Skeletal muscle satellite cell (primary cell): ENCODE results near the gene HAGH.
"Not testable (repeated sequence)": the region's sequence is repeated elsewhere in the genome, so short reads cannot be mapped to it uniquely, and the experiment has no call there.

Experiments
- H3K27me3 ChIP-seq: 2 replicates; pipeline ENCODE4 v1.7.0; 2013; ENCODE audit warnings: low read length; ENCODE audit not compliant: control insufficient read depth, insufficient read depth
- H3K36me3 ChIP-seq: 2 replicates; pipeline ENCODE4 v1.7.0; 2013; ENCODE audit warnings: mild to moderate bottlenecking, control low read depth, low read length; ENCODE audit not compliant: insufficient read depth
- H3K4me1 ChIP-seq: 2 replicates; pipeline ENCODE4 v1.7.0; 2013; ENCODE audit warnings: low read length; ENCODE audit not compliant: control insufficient read depth, insufficient read depth
- H3K4me2 ChIP-seq: 2 replicates; pipeline ENCODE4 v1.7.0; 2013; ENCODE audit warnings: mild to moderate bottlenecking, low read length
- H3K4me3 ChIP-seq: 2 replicates; pipeline ENCODE4 v1.7.0; 2013; ENCODE audit warnings: low read length
- H3K9ac ChIP-seq: 2 replicates; pipeline ENCODE4 v1.7.0; 2013; ENCODE audit warnings: mild to moderate bottlenecking, low read depth, low read length, moderate library complexity
- H3K9me3 ChIP-seq: replicated peaks from 2 replicates; pipeline ENCODE4 v1.7.0; 2013; ENCODE audit warnings: mild to moderate bottlenecking, control low read depth, low read length

Gene HAGH

DNA sequence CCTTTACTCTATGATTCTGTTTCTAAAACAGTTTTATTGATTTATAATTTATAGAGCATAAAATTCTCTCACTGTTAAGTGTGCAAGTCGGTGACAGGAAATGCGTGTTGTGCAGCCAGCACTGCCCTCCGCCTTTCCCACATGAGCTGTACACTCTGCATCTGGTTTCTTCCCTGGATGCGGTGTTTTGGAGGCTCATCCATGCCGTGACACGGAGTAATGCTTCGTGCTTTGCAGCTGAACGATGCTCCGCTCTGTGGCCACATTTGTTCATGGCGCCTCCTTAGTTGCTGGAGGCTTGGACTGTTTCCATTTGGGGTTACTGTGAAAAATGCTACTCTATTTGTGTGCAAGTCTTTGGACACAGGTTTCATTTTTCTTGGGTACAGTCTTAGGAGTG, 25.9 kb downstream of the HAGH start:
- no peaks in the 10 kb centered on the region for H3K36me3 ChIP-seq
- no peak overlapping the region for H3K4me2 ChIP-seq
- H3K27me3 ChIP-seq: no peaks in the 10 kb centered on the region
- H3K9ac ChIP-seq: no peak overlapping the region
- H3K9me3 ChIP-seq: peaks cover 4% of the 10 kb centered on the region
- H3K4me3 ChIP-seq: no peak overlapping the region
- H3K4me1 ChIP-seq: no peaks in the 10 kb centered on the region

DNA sequence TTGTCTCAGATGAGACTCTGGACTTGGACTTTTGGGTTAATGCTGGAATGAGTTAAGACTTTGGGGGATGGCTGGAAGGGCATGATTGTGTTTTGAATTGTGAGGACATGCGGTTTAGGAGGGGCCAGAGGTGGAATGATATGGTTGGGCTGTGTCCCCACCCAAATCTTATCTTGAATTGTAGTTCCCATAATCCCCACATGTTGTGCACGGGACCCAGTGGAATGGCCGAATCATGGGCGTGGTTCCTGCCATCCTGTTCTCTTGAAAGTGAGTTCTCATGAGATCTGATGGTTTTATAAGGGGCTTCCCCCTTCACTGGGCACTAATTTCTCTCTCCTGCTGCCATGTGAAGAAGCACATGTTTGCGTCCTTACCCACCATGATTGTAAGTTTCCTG, 27.4 kb downstream of the HAGH start:
- not testable (repeated sequence) for H3K9ac ChIP-seq, H3K4me3 ChIP-seq, H3K4me2 ChIP-seq, H3K4me1 ChIP-seq, H3K9me3 ChIP-seq, H3K27me3 ChIP-seq, H3K36me3 ChIP-seq

DNA sequence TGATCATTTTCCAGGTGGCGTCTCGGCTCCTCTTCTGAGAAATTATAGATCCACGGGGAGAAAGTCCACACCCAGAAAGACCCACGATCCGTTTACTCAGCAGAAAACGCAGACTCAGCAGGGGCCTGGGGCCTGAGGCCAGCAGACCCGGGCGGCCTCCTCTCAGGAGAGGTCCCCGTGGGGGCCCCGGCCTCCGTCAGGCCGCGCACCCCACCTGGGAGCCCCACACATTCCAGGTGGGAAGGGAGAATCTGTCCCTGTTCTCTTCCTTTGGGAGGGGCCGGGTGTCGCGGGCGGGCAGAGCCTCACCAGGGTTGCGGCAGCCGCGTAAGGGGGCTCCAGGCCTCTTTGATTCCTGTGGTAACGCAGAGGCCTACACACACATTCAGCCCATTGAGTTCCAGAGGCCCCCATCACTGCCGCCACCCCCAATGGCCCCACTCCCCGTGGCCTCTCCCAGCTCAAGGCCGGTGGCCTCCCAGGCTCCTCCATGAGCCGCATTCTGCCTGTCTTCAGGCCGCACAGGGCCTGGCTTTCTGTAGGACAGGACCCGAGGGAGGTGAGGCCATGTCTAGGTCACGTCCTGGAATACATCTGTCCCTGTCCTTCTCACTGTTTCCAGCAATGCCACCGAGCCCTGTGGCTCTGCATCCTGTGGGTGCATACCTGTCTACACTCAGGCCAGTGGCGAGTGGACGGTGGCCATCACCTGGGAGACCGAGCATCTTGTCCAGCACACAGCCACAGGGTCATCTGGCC, 31.5 kb downstream of the HAGH start:
- H3K4me2 ChIP-seq: no peak overlapping the region
- H3K4me1 ChIP-seq: no peaks in the 10 kb centered on the region
- no peak overlapping the region for H3K4me3 ChIP-seq
- no peaks in the 10 kb centered on the region for H3K36me3 ChIP-seq
- H3K9ac ChIP-seq: no peak overlapping the region
- peaks cover 4% of the 10 kb centered on the region for H3K9me3 ChIP-seq
- no peaks in the 10 kb centered on the region for H3K27me3 ChIP-seq

DNA sequence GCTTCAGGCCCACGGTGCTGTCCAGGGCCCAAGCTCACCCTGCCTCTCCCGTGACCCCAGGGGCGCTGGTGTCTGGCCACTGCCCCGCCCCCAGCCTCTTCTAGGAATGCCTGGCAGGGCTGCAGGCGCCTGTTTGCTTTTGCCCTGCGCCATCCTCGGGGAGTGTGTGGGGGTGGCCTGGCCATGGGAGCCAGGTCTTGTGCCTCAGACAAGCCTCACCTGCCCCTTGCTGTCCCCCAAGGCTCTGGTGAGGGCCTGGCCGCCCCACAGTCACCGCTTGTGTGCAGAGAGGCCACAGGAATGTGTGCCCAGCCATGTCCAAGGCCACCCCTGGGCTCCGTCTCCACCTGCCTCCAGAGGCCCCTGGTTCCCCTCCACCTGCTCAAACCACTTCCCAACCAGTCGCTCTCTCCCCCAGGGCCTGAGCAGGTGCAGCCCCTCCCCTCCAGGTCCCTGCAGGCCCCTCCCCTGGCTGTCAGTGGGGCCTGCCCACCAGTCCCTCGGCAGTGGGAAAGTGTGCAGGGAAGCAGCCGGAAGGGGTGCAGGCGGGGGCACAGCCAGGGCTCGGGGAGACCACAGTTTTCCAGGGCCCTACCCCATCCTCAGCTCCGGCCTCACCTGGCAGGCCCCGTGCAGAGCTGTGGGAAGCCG, 32.3 kb downstream of the HAGH start:
- H3K27me3 ChIP-seq: no peaks in the 10 kb centered on the region
- H3K36me3 ChIP-seq: no peaks in the 10 kb centered on the region
- no peaks in the 10 kb centered on the region for H3K4me1 ChIP-seq
- no peak overlapping the region for H3K4me3 ChIP-seq
- H3K4me2 ChIP-seq: no peak overlapping the region
- H3K9me3 ChIP-seq: peaks cover 4% of the 10 kb centered on the region
- no peak overlapping the region for H3K9ac ChIP-seq

DNA sequence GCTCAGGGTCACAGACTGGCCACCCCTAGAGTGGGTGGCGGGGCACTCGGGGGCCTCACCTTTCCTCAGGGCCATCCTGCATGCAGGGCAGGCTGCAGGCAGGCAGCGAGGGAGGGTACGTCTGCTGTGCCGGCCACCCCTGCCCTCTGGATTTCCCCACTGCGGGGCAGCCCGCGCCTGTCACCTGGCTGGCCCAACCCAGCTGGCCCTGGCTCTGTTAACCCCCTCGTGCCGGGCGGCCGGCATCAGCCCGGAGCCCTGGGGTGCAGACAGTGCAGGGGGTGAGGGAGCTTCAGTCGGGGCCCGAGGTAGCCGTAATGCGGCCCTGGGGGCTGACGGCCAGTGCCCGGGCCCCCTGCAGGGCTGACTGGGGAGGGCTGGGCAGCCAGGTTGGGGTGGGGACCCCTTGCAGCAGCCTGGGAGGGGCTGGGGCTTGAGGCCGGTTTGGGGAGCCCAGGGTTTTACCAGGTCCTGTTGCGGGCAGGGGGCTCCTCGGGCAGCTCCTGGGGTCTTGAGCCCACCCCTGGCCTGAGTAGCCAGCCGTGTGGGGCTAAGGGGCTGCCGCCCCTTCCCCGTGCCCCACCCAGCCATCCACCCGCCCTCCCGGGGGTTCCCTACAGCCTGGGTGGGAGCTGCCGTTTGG, 32.9 kb downstream of the HAGH start, which contains the start of gene IGFALS:
TSS of gene IGFALS (minus strand) at position 128 of the 643 bp plus-strand sequence. CDS start at position 75, 53 bp downstream.
- H3K36me3 ChIP-seq: peaks cover 6% of the 10 kb centered on the region
- H3K27me3 ChIP-seq: no peaks in the 10 kb centered on the region
- no peak within 1 kb of the TSS for H3K9ac ChIP-seq
- H3K9me3 ChIP-seq: peaks cover 4% of the 10 kb centered on the region
- H3K4me1 ChIP-seq: no peaks in the 10 kb centered on the region
- H3K4me3 ChIP-seq: no peak within 1 kb of the TSS
- H3K4me2 ChIP-seq: no peak within 1 kb of the TSS

DNA sequence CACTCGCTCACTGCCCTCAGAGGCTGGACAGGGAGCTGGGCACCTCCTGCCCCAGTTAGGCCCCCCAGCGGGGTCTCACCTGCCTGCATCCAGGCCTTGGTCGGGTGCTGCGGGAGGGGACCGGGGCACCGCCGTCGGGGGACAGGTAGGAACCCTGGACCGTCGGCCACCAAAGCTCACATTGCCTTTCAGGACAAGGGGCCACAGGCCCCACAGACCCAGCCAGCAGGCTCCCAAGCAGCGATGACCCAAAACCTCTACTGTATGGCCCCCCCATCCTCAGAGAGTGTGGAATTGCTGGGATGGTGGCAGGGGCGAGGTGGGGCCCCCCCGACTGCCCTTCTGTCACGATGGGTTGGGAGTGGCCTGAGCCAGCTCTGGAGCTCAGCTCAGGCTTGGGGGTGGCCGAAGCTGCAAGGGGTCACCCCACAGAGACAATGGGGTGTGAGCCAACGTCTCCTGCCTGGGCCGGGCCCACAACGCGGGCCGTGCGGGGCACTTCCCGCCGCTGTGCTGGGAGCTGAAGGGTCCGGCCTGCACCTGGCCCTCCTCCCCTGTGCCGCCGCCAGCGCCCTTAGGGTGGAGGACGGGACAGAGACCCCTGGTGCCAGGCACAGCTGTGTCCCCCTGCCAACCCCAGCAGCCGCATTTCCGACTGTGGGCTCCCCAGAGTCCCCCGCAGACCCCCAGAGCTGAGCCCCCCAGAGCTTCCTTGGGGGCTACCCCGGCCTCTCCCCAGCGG, 33.6 kb downstream of the HAGH start:
- Histone ChIP-seq H3K9ac (no peak overlapping the region), H3K4me1 (no peaks in the 10 kb centered on the region), H3K9me3 (peaks cover 3% of the 10 kb centered on the region), H3K36me3 (peaks cover 6% of the 10 kb centered on the region), H3K4me3 (no peak overlapping the region), H3K4me2 (no peak overlapping the region), H3K27me3 (no peaks in the 10 kb centered on the region)

DNA sequence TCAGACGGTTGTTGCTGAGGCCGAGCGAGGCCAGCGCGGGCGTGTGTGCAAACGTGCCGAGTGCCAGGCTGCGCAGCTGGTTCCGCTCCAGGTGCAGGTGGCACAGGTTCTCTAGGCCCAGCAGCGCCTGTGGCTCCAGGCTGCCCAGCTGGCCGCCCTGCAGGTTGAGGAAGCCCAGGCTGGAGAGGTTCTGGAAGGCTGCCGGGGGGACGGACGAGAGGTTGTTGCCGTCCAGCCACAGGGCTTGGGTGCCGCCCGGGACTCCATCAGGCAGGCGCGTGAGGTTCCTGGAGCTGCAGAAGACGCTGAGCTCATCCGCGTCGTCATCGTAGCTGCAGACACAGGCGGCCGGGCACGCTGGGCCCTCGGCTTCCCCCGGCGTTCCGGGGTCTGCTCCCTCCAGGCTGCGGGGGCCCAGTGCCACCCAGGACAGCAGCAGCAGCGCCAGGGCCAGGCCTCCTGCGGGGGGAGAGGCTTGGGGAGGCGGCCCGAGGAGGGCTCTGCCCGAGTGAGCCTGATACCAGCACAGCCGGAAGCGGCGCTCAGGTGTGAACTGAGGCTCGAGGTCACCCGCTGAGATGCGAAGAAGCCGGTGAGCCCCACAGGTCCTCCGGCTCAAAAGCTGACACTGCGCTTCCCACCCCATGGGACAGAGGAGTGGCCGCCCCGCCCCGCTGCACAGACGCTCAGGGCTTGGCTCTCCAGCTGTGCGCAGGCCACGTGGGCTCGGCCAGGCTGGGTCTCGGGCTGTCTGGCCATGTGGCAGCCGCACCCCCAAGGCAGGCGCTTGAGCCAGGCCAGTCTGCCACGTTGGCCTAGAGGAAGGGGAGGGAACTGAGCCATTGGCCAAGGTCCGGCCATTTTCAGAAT, 34.4 kb downstream of the HAGH start:
- no peak overlapping the region for H3K9ac ChIP-seq
- no peaks in the 10 kb centered on the region for H3K4me1 ChIP-seq
- H3K36me3 ChIP-seq: peaks cover 6% of the 10 kb centered on the region
- H3K4me2 ChIP-seq: no peak overlapping the region
- H3K27me3 ChIP-seq: no peaks in the 10 kb centered on the region
- no peak overlapping the region for H3K4me3 ChIP-seq
- H3K9me3 ChIP-seq: no peaks in the 10 kb centered on the region

DNA sequence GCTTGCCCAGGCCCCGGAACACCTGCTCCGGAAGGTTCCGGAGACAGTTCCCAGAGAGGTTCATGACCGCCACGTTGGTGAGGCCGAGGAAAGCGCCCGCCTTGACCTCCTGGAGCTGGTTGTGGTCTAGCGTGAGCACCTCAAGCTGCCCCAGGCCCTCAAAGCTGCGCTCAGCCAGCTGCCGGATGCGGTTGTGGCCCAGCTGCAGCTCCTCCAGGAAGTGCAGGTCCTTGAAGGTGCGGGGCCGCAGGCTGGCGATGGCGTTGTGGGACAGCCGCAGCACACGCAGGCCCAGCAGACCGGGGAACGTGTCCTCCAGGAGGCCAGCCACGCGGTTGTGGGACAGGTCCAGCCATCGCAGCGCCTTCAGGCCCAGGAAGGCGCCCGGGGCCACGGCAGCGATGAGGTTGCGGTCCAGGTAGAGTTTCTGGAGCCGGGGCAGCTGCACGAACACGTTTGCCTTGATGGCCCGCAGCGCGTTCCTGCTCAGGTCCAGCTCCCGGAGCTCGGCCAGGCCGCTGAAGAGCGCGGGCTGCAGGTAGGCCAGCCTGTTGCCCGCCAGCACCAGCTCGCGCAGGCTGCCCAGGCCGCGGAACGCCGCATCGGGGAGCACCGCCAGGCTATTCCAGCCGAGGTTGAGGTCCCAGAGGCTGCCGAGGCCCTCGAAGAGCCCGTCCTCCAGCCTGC, 35.2 kb downstream of the HAGH start:
- Histone ChIP-seq H3K4me2 (no peak overlapping the region), H3K9ac (no peak overlapping the region), H3K9me3 (no peaks in the 10 kb centered on the region), H3K27me3 (no peaks in the 10 kb centered on the region), H3K4me3 (no peak overlapping the region), H3K36me3 (peaks cover 11% of the 10 kb centered on the region), H3K4me1 (no peaks in the 10 kb centered on the region)

DNA sequence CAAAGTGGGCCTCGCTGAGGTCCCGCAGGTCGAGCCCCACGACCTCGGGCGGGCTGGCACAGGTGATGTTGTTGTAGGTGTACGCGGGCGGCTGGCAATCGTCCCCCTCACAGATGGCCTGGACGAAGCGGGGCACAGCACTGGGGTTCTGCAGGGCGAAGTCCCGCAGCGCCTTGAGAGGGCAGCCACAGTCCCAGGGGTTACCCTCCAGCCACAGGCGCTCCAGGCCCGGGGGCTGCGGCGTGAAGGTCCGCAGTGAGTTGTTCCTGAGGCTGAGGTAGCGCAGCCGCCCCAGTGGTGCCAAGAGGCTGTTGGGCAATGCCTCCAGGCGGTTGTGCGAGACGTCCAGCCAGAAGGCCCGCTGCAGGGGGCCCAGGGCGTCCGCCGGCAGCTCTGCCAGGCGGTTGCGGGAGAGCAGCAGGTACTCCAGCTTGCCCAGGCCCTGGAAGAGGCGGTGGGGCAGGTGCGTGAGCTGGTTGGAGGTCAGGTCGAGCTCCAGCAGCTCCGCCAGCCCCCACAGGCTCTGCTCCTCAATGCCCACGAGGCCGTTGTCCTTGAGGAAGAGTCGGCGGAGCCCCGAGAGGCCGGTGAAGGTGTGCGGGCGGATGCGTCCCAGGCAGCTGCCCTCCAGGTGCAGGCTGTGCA, 35.9 kb downstream of the HAGH start:
- Histone ChIP-seq H3K4me2 (no peak overlapping the region), H3K4me3 (no peak overlapping the region), H3K4me1 (no peaks in the 10 kb centered on the region), H3K27me3 (no peaks in the 10 kb centered on the region), H3K9ac (no peak overlapping the region), H3K9me3 (no peaks in the 10 kb centered on the region), H3K36me3 (peaks cover 14% of the 10 kb centered on the region)

DNA sequence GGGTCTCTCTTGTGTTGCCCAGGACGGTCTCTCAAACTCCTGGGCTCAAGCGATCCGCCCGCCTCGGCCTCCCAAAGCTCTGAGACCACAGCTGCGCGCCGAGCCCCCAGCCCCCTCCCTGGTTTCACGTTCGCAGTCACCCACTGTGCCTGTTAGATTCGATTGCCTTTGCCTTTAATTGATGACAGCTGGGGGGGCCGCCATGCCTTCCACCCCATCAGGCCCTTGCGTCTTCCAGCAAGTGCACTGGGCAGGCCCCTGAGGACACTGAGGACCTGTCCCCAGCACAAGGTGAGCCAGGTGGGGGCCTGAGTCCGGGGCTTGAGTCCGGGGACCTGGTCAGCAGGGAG, 36.4 kb downstream of the HAGH start:
- Histone ChIP-seq H3K4me2 (no peak overlapping the region), H3K36me3 (peaks cover 14% of the 10 kb centered on the region), H3K9me3 (no peaks in the 10 kb centered on the region), H3K9ac (no peak overlapping the region), H3K4me3 (no peak overlapping the region), H3K4me1 (no peaks in the 10 kb centered on the region), H3K27me3 (no peaks in the 10 kb centered on the region)
